ENCODE results near the gene STARD5.
"Not testable (repeated sequence)": the region's sequence is repeated elsewhere in the genome, so short reads cannot be mapped to it uniquely, and the experiment has no call there.

STARD5 gene

GRCh38 chr15:81323944-81324881 is at the start of gene STARD5:
STARD5 (minus strand) TSS chr15:81324141; CDS start chr15:81324099, 42 bp downstream.
- peak; percentile 85 for DNase-seq

- no peak for DNase-seq
Observed at GRCh38 chr15:81373176-81373575, 49.2 kb upstream of the STARD5 start.

- DNase-seq, result no peak
Observed at GRCh38 chr15:81372575-81372974, 48.6 kb upstream of the STARD5 start.

- DNase-seq, result no peak
Observed at GRCh38 chr15:81363718-81364500, 40.0 kb upstream of the STARD5 start.

- no peak for DNase-seq
Observed at GRCh38 chr15:81363276-81363675, 39.3 kb upstream of the STARD5 start.

GRCh38 chr15:81362790-81363189 is 38.8 kb upstream of the STARD5 start:
- DNase-seq, result no peak

GRCh38 chr15:81361891-81362290 is 38.0 kb upstream of the STARD5 start:
- DNase-seq, result no peak

- DNase-seq, result no peak
Observed at GRCh38 chr15:81360491-81360890, 36.5 kb upstream of the STARD5 start.

- DNase-seq, result no peak
Observed at GRCh38 chr15:81358248-81358647, 34.3 kb upstream of the STARD5 start.

GRCh38 chr15:81357180-81357686 is 33.3 kb upstream of the STARD5 start:
- DNase-seq, result no peak

- no peak for DNase-seq
Observed at GRCh38 chr15:81356252-81356651, 32.3 kb upstream of the STARD5 start.

- DNase-seq, result no peak
Observed at GRCh38 chr15:81351651-81352050, 27.7 kb upstream of the STARD5 start.

- no peak for DNase-seq
Observed at GRCh38 chr15:81349271-81349670, 25.3 kb upstream of the STARD5 start.

GRCh38 chr15:81348691-81349090 is 24.8 kb upstream of the STARD5 start:
- not testable (repeated sequence) for DNase-seq

GRCh38 chr15:81347910-81348309 is 24.0 kb upstream of the STARD5 start:
- DNase-seq, result no peak

GRCh38 chr15:81346611-81347010 is 22.7 kb upstream of the STARD5 start:
- DNase-seq, result no peak

- no peak for DNase-seq
Observed at GRCh38 chr15:81343371-81343770, 19.4 kb upstream of the STARD5 start.

GRCh38 chr15:81341351-81341750 is 17.4 kb upstream of the STARD5 start:
- DNase-seq, result no peak

- no peak for DNase-seq
Observed at GRCh38 chr15:81339851-81340250, 15.9 kb upstream of the STARD5 start.

GRCh38 chr15:81339321-81339720 is 15.4 kb upstream of the STARD5 start:
- DNase-seq, result no peak

GRCh38 chr15:81338170-81339007 is 14.4 kb upstream of the STARD5 start:
- DNase-seq, result no peak

- no peak for DNase-seq
Observed at GRCh38 chr15:81337713-81338157, 13.8 kb upstream of the STARD5 start.

- no peak for DNase-seq
Observed at GRCh38 chr15:81337241-81337640, 13.3 kb upstream of the STARD5 start.
